ENCODE results near the gene GINS1.
"Not testable (repeated sequence)": the region's sequence is repeated elsewhere in the genome, so short reads cannot be mapped to it uniquely, and the experiment has no call there.

The GINS1 gene

GRCh38 chr20:25389858-25390537 is 17.5 kb upstream of the GINS1 start:
- DNase-seq (ENCODE audit: low read depth): no peak

GRCh38 chr20:25390538-25391528 is 16.6 kb upstream of the GINS1 start, which contains the start of gene ABHD12:
Gene ABHD12, minus strand, starts transcription at chr20:25390835. Its CDS starts 132 bp downstream, at chr20:25390703.
- peak; percentile 73 for DNase-seq (ENCODE audit: low read depth)

- no peak for DNase-seq (ENCODE audit: low read depth)
Observed at GRCh38 chr20:25394276-25394675, 13.2 kb upstream of the GINS1 start.

- no peak for DNase-seq (ENCODE audit: low read depth)
Observed at GRCh38 chr20:25394996-25395395, 12.5 kb upstream of the GINS1 start.

- no peak for DNase-seq (ENCODE audit: low read depth)
Observed at GRCh38 chr20:25397096-25397495, 10.4 kb upstream of the GINS1 start.

- no peak for DNase-seq (ENCODE audit: low read depth)
Observed at GRCh38 chr20:25397821-25398220, 9.7 kb upstream of the GINS1 start.

- no peak for DNase-seq (ENCODE audit: low read depth)
Observed at GRCh38 chr20:25398376-25399036, 9.0 kb upstream of the GINS1 start.

GRCh38 chr20:25399037-25399430 is 8.4 kb upstream of the GINS1 start:
- no peak for DNase-seq (ENCODE audit: low read depth)

- not testable (repeated sequence) for DNase-seq (ENCODE audit: low read depth)
Observed at GRCh38 chr20:25400291-25400732, 7.2 kb upstream of the GINS1 start.

- no peak for DNase-seq (ENCODE audit: low read depth)
Observed at GRCh38 chr20:25402583-25402982, 4.9 kb upstream of the GINS1 start.

GRCh38 chr20:25408170-25408547 is 686 bp downstream of the GINS1 start:
- no peak for DNase-seq (ENCODE audit: low read depth)

- DNase-seq (ENCODE audit: low read depth): no peak
Observed at GRCh38 chr20:25408890-25409289, 1.4 kb downstream of the GINS1 start.

GRCh38 chr20:25418776-25419175 is 11.3 kb downstream of the GINS1 start:
- no peak for DNase-seq (ENCODE audit: low read depth)

GRCh38 chr20:25421102-25421501 is 13.6 kb downstream of the GINS1 start:
- no peak for DNase-seq (ENCODE audit: low read depth)

GRCh38 chr20:25422032-25422431 is 14.6 kb downstream of the GINS1 start:
- DNase-seq (ENCODE audit: low read depth): no peak

GRCh38 chr20:25424536-25424935 is 17.1 kb downstream of the GINS1 start:
- DNase-seq (ENCODE audit: low read depth): no peak

- DNase-seq (ENCODE audit: low read depth): peak; percentile 11
Observed at GRCh38 chr20:25437153-25437581, 29.7 kb downstream of the GINS1 start.

GRCh38 chr20:25439328-25439727 is 31.9 kb downstream of the GINS1 start:
- no peak for DNase-seq (ENCODE audit: low read depth)

GRCh38 chr20:25444556-25444955 is 37.1 kb downstream of the GINS1 start:
- DNase-seq (ENCODE audit: low read depth): no peak

- no peak for DNase-seq (ENCODE audit: low read depth)
Observed at GRCh38 chr20:25447671-25448070, 40.2 kb downstream of the GINS1 start.

- DNase-seq (ENCODE audit: low read depth): no peak
Observed at GRCh38 chr20:25452333-25452732, 44.9 kb downstream of the GINS1 start.

- no peak for DNase-seq (ENCODE audit: low read depth)
Observed at GRCh38 chr20:25453035-25453810, 45.8 kb downstream of the GINS1 start.

Data from GM04503 (cell line).